Left lung (tissue), 10 donors: ENCODE results near the gene WDR54. TPM values are rescaled to one million over a fixed set of nuclear protein-coding genes. Genes with fewer than 3 reads are reported as not detected.

ENCODE experiments used
- ATAC-seq: fragments of 200-7000 bp; cut with Tn5 transposase; one replicate; pipeline ENCODE4 v1.9.1; 2020; ENCODE audit warnings: moderate library complexity
- DNase-seq, 4 donors: peaks; one replicate each; pipeline ENCODE4 v3.0.0-alpha.2; 2013 to 2020
- H3K27ac ChIP-seq, 2 donors: fragments of 200-600 bp; sonication (generic) in 1 of 2; one replicate each; pipeline versions ENCODE4 v1.5.0 to v1.8.0; 2020 to 2021
- H3K27me3 ChIP-seq, 2 donors: fragments of 200-600 bp; sonication (generic) in 1 of 2; one replicate each; pipeline versions ENCODE4 v1.5.0 to v1.8.0; 2020 to 2021
- H3K36me3 ChIP-seq, 2 donors: fragments of 200-600 bp; sonication (generic) in 1 of 2; one replicate each; pipeline versions ENCODE4 v1.5.0 to v1.8.0; 2020 to 2021
- H3K4me1 ChIP-seq, 2 donors: fragments of 200-600 bp; one replicate each; pipeline ENCODE4 v1.8.0; 2021
- H3K4me3 ChIP-seq, 2 donors: fragments of 200-600 bp; sonication (generic) in 1 of 2; one replicate each; pipeline versions ENCODE4 v1.5.0 to v1.8.0; 2020 to 2021; ENCODE audit warnings: mild to moderate bottlenecking in 1 of 2
- H3K9me3 ChIP-seq, 2 donors: fragments of 200-600 bp; sonication (generic) in 1 of 2; one replicate each; pipeline versions ENCODE4 v1.5.0 to v1.8.0; 2020 to 2021
- CTCF ChIP-seq, 2 donors: fragments of 200-600 bp; sonication (generic) in 1 of 2; IDR thresholded peaks; one replicate each; pipeline versions ENCODE4 v1.5.0 to v1.8.0; 2021; ENCODE audit warnings: antibody characterized with exemption in 2 of 2
- intact Hi-C, 2 donors: fragments of 100-400 bp; cut with DNase I; formaldehyde crosslinking; loops; one replicate each; pipeline versions ENCODE4 v1.11.2 to v1.14.2; 2022
- polyA plus RNA-seq, 6 donors: library from polyadenylated mRNA; unstranded; fragments of 120-200 nt; gene quantifications; one replicate each; pipeline ENCODE4 v1.2.1, GENCODE V29; 2013; ENCODE audit not compliant: insufficient read length in 6 of 6
- total RNA-seq, 2 donors: library from RNA; stranded (reverse); fragmentation: NEBNext Ultra II Directional; extraction: Animal tissue kit (Norgen Biotek cat#: 25700); gene quantifications; one replicate each; pipeline ENCODE4 v1.2.1, GENCODE V29; 2021
- donor health status: DM: no; HTN: yes; CAD: no.
- donor health status: DM: no; HTN: no; CAD: no.

The WDR54 gene
- total and polyA plus RNA-seq, 8 donors: 9.2 to 39.6 (median 35.2) TPM

- no peak for TF ChIP-seq CTCF (IDR thresholded peaks at IDR 0.05)
- H3K27me3 ChIP-seq: no peaks in the 10 kb centered on the region
- H3K9me3 ChIP-seq: no peaks in the 10 kb centered on the region
- H3K4me1 ChIP-seq: peaks cover 12 to 44% of the 10 kb centered on the region in 2 donors
- H3K27ac ChIP-seq: peak overlapping the region; percentile 82 to 90
- DNase-seq (no peak), ATAC-seq (peak; percentile 42)
- intact Hi-C loops: no loop called here
- peak overlapping the region; percentile 77 to 96 for H3K4me3 ChIP-seq
- H3K36me3 ChIP-seq: no peaks in the 10 kb centered on the region
These were observed 30.3 kb upstream of the WDR54 start for GRCh38 chr2:74391209-74391579.

- peak overlapping the region; percentile 77 to 96 for H3K4me3 ChIP-seq
- TF ChIP-seq CTCF (IDR thresholded peaks at IDR 0.05): peak; percentile 93 to 96
- ATAC-seq: peak; percentile 97
- H3K27ac ChIP-seq: peak overlapping the region; percentile 82 to 90
- H3K4me1 ChIP-seq: peaks cover 12 to 40% of the 10 kb centered on the region in 2 donors
- no peaks in the 10 kb centered on the region for H3K9me3 ChIP-seq
- no peaks in the 10 kb centered on the region for H3K27me3 ChIP-seq
- DNase-seq: peak; percentile 94 to 98 (median 94)
- no peaks in the 10 kb centered on the region for H3K36me3 ChIP-seq
- intact Hi-C loops: no loop called here
These were observed 29.7 kb upstream of the WDR54 start for GRCh38 chr2:74391580-74392448.

GRCh38 chr2:74392449-74392743 is 29.1 kb upstream of the WDR54 start:
- DNase-seq (no peak), ATAC-seq (no peak)
- TF ChIP-seq CTCF (IDR thresholded peaks at IDR 0.05): no peak
- Histone ChIP-seq H3K27me3 (no peaks in the 10 kb centered on the region), H3K4me3 (no peak overlapping the region), H3K27ac (no peak overlapping the region), H3K9me3 (no peaks in the 10 kb centered on the region), H3K4me1 (peaks cover 12 to 34% of the 10 kb centered on the region in 2 donors), H3K36me3 (no peaks in the 10 kb centered on the region)
- intact Hi-C loops: no loop called here

GRCh38 chr2:74393525-74393924 is 28.0 kb upstream of the WDR54 start:
- peaks cover 12 to 25% of the 10 kb centered on the region in 2 donors for H3K4me1 ChIP-seq
- H3K9me3 ChIP-seq: no peaks in the 10 kb centered on the region
- no peaks in the 10 kb centered on the region for H3K36me3 ChIP-seq
- ATAC-seq (no peak), DNase-seq (no peak)
- no peak overlapping the region for H3K27ac ChIP-seq
- TF ChIP-seq CTCF (IDR thresholded peaks at IDR 0.05): no peak
- no peaks in the 10 kb centered on the region for H3K27me3 ChIP-seq
- intact Hi-C loops: no loop called here
- H3K4me3 ChIP-seq: no peak overlapping the region

GRCh38 chr2:74396149-74396548 is 25.4 kb upstream of the WDR54 start:
- DNase-seq (no peak), ATAC-seq (no peak)
- no peak for TF ChIP-seq CTCF (IDR thresholded peaks at IDR 0.05)
- Histone ChIP-seq H3K27ac (no peak overlapping the region), H3K36me3 (no peaks in the 10 kb centered on the region), H3K4me1 (peaks cover 0 to under 1% of the 10 kb centered on the region in 2 donors), H3K4me3 (no peak overlapping the region), H3K9me3 (no peaks in the 10 kb centered on the region), H3K27me3 (no peaks in the 10 kb centered on the region)
- intact Hi-C loops: no loop called here
